ENCODE measurements around the gene SLC35F1. TPM values are rescaled to one million over a fixed set of nuclear protein-coding genes. Genes with fewer than 3 reads are reported as not detected.
"Not testable (repeated sequence)": the region's sequence is repeated elsewhere in the genome, so short reads cannot be mapped to it uniquely, and the experiment has no call there.

Gene SLC35F1
- polyA plus RNA-seq, 3 donors: 0.17 to 0.79 (median 0.49) TPM

- H3K27ac ChIP-seq (ENCODE audit: low read depth, low read length): no peak overlapping the region
These were observed 64.6 kb downstream of the SLC35F1 start for GRCh38 chr6:117971637-117972036.

DNA sequence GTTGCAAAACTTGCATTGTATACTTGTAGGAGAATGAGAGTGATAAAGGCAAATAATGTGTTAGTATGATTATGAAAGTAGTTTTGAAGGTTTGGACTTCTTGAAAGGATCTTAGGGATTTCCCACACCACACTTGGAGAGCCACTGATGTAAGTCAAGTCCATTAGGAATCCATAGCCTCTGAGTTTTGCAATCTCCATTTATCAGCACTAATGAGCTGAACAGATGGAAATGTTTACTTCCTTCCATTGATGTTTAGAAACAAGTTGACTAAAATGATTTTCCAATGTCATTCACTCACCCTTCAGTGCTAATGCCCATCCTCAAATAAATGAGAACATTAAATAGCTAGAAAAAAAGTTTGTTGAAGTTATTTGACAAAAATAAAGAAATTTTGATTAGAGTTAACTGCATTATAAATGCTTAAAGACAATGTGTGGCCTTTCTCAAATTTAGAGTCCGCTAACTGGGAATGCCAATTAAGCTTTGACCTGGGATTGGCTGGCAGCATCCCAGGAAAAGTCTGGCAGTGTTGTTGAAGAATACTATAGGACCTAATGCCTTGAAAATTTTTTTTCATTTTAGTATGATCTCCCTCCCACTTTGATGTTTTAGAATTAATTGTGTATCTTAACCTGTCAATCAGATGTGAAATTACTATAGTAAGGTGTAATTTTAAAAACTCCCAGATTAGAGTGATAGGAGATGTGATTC, 68.0 kb downstream of the SLC35F1 start:
- H3K27ac ChIP-seq (ENCODE audit: low read depth, low read length): no peak overlapping the region
- WGBS, 3 donors: 63 to 77% (median 65%) methylated on average over 1 of the region's 1 CpG

DNA sequence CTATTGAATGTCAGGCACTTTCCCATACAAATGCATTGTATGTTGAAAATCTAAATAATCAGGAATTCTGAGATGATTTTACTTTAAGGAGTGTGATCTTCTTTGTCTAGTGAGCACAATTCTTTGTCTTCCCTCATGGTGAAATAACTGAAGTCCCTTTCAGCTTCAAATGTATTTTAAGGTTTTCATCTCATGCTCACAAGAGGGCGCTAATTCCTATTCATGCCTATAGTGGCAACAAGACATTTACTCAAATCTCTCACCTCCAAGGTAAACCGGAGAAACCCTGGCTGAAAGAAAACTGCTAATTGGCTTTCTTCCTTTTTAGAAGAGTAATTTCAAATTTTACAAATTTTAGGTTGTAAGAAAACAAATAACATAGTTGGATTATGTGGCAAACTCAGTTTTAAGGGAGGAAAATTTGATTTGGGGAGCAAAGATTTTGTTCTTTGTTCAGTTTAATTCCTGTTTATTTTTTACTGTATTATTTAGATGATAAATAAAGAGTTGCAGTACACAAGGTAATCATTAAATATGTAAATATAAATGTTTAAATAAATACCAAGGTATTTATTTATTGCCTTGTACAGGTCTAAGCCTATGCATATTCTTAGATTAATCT, 69.1 kb downstream of the SLC35F1 start:
- H3K27ac ChIP-seq (ENCODE audit: low read depth, low read length): no peak overlapping the region
- WGBS, 3 donors: 8 to 14% (median 13%) methylated on average over 2 of the region's 2 CpGs

DNA sequence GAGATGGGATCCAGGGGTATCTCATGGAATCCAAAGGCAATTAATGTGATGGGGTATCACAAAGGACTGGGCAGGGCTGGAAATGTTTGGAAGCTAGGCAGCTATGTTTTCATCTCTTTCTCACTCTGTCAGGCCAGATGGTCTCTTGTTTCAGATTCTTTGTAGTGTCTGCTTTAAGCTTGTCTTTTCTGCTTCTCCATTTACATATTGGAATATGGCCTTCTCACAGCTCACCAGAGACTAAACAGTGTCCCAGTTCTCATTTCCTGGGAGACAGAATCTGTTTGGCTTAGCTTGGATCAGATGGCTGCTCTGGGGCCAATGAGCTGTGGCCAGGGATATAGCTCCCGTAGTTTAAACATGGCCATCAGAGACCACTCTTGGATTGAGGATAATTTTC, 78.9 kb downstream of the SLC35F1 start:
- H3K27ac ChIP-seq (ENCODE audit: low read depth, low read length): no peak overlapping the region
- 68 to 76% (median 74%) methylated on average over 1 of the region's 1 CpG for WGBS, 3 donors

GRCh38 chr6:117986396-117986795, 79.3 kb downstream of the SLC35F1 start:
- 61 to 70% (median 68%) methylated on average over 4 of the region's 4 CpGs for WGBS, 3 donors
- no peak overlapping the region for H3K27ac ChIP-seq (ENCODE audit: low read depth, low read length)

DNA sequence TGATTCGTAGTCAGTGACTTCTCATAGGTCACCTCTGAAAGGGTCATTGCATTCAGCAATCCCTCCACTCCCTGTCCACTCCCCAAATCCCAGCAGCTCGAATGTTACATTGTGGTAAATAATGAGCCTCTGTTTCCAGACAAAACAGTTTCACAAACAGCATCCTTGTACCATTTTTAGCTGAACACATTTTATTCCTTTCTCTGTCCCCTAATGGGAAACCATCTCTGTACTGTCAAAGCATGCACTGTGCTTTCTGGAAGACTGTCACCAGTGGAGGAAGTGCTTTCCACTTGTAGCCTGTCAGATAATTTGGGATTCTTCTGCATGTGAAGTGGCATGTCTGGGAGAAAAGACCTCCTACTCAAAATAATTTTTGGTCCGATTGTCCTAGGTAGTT, 82.0 kb downstream of the SLC35F1 start:
- H3K27ac ChIP-seq (ENCODE audit: low read depth, low read length): no peak overlapping the region
- WGBS, 3 donors: 71 to 80% (median 75%) methylated on average over 3 of the region's 3 CpGs

DNA sequence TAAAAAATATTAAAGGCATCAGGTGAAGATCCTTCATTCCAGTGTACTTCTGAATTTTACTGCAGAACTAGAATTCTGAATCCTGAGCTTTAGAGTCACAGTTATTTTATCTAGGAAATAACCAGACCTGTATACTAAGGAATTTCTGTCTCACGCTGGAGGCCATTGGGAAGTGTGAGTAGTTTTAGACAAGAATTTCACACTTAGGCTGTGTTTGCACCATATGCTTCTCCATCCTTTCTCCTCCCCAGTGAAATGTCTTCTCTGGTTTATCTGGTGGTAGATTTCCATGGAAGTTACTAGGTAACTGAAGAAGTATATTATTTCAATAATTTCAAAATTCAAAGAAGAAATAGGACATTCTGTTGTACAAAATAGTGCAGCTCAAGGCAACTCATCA, 83.1 kb downstream of the SLC35F1 start:
- no peak overlapping the region for H3K27ac ChIP-seq (ENCODE audit: low read depth, low read length)
- 46 to 71% (median 63%) methylated on average over 1 of the region's 1 CpG for WGBS, 3 donors

GRCh38 chr6:117992856-117993255, 85.8 kb downstream of the SLC35F1 start:
- no peak overlapping the region for H3K27ac ChIP-seq (ENCODE audit: low read depth, low read length)

DNA sequence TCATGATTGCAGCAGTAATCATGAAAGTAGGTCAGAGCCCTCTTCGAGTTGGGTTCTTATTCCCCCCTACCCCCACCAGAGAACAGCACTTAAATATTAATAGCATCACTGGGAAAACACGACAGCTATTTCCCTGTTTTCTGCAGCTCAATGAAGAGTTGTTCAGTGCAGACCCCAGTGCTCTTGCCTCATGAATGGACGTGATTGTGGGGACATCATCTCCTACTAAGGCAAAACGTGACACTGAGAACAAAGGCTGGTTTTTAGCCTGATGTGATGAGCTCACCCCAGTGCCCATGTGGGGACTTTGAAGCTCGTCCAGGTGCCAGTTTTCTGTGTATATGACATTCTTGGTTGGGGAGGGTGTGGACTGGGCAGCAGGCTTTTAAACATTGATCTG, 105.9 kb downstream of the SLC35F1 start:
- WGBS, 3 donors: 31 to 53% (median 45%) methylated on average over 5 of the region's 5 CpGs
- H3K27ac ChIP-seq (ENCODE audit: low read depth, low read length): no peak overlapping the region

More at GRCh38 chr6:117992856-117993255, 85.8 kb downstream of the SLC35F1 start:
- WGBS, 3 donors: 40 to 48% (median 42%) methylated on average over 1 of the region's 1 CpG

DNA sequence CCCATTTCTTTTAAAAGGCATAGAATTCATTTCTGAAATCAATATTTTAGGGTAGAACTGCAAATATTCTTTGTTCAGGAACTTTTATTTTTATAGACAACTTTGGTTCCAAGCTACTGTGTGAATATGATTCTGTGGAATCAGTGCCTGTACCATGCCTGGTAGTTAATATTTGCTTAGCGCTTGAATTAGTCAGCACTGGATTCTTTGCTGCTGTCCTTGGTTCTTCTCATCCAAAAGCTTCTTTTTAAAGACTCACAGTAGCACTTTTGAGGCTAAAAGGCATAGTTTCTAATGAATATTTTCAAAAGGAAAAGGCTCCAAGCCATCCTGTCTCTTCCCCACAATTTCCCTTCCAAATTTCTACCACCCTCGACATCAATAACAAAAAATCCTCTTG, 109.5 kb downstream of the SLC35F1 start:
- no peak overlapping the region for H3K27ac ChIP-seq (ENCODE audit: low read depth, low read length)
- WGBS, 3 donors: 83 to 89% (median 88%) methylated on average over 2 of the region's 2 CpGs

GRCh38 chr6:118017301-118017848, 110.3 kb downstream of the SLC35F1 start:
- H3K27ac ChIP-seq (ENCODE audit: low read depth, low read length): no peak overlapping the region
- 37% methylated on average over 2 of the region's 2 CpGs for WGBS, 3 donors

DNA sequence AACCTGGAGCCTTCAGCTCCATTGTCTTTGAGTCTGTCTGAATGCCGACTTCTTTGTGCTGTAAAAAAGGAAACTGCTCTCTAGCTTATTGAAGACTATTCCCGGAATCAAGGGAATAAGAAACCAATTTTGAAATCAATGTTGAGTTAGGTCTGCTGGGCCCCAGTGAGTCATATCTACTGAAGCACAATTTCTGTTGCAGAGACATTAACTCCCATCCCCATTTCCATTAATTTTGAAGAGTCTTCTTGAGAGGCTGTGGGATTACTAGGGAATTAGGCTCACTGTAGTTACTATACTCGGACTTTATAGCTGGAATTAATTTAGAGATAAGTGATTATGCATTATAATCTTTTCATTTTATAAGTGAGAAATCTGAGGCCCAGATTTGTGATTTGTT, 116.7 kb downstream of the SLC35F1 start:
- H3K27ac ChIP-seq (ENCODE audit: low read depth, low read length): no peak overlapping the region
- WGBS, 3 donors: 66 to 91% (median 83%) methylated on average over 3 of the region's 3 CpGs

DNA sequence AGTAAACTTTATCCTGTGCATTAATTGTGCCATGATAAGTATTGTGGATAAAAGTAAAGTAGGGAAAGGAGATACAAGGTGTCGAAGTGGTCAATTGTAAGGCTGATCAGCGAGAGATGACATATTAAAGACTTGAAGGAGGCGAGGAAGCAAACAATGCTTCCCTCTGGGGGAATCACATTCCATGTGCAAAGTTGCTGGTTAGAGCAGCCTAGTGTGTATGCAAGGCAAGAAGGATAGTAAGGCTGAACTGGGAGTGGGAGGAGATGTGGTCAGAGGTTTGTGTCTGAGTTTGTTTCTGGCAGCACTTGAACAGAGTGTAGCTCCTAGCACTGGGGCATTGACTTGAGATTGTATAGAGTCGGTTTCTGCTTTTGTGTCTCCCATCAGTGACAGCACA, 122.9 kb downstream of the SLC35F1 start:
- no peak overlapping the region for H3K27ac ChIP-seq (ENCODE audit: low read depth, low read length)
- WGBS, 3 donors: 63 to 76% (median 75%) methylated on average over 4 of the region's 4 CpGs

GRCh38 chr6:118037479-118037878, 130.4 kb downstream of the SLC35F1 start:
- 75 to 90% (median 87%) methylated on average over 3 of the region's 3 CpGs for WGBS, 3 donors
- not testable (repeated sequence) for H3K27ac ChIP-seq (ENCODE audit: low read depth, low read length)

- no peak overlapping the region for H3K27ac ChIP-seq (ENCODE audit: low read depth, low read length)
- WGBS, 3 donors: 71 to 83% (median 82%) methylated on average over 4 of the region's 4 CpGs
These were observed 135.8 kb downstream of the SLC35F1 start for GRCh38 chr6:118042855-118043254.

DNA sequence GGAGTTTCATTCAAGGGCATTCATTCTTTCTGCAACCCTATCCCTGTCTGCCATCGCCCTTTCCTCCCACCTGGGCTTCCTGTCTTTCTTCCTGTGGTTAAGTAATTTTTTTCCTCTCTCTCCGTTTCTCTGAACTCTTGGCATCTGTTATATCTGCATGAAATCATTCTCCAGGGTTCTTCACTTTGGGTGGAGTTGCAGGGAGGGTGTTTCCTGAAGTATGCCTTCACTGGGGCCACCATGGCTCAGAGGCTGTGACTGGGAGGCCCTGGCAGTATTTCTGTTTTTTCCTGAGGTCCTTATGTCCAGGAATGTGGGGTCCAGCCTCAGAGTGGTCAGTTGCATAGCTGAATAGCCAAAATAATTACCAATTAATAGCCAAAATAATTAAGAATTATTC, 137.2 kb downstream of the SLC35F1 start:
- H3K27ac ChIP-seq (ENCODE audit: low read depth, low read length): no peak overlapping the region
- 21 to 33% (median 23%) methylated on average over 2 of the region's 2 CpGs for WGBS, 3 donors

GRCh38 chr6:118054082-118054481, 147.0 kb downstream of the SLC35F1 start:
- H3K27ac ChIP-seq (ENCODE audit: low read depth, low read length): no peak overlapping the region
- WGBS, 3 donors: 57 to 85% (median 69%) methylated on average over 1 of the region's 1 CpG

GRCh38 chr6:118061666-118062065, 154.6 kb downstream of the SLC35F1 start:
- 89 to 91% (median 90%) methylated on average over 8 of the region's 8 CpGs for WGBS, 3 donors
- no peak overlapping the region for H3K27ac ChIP-seq (ENCODE audit: low read depth, low read length)

DNA sequence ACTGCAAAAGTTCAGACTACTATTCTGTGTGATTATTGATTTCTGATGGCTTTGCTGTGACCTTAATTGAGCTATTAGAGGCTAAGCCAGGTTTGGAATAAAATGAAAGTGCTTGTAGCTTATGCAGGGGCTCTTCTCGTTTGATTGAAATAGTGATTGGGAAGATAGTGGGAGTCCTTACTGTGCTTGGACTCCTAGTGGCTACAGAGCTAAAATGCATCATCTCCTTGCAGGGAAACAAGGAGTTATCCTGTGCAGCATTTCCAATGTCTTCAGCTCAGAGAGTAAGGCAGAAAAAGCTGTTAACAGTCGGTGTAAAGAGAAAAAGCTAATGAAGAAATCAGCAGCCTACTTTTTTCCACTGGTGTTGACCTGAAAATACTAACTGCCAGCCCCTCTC, 173.5 kb downstream of the SLC35F1 start:
- H3K27ac ChIP-seq (ENCODE audit: low read depth, low read length): no peak overlapping the region
- WGBS, 3 donors: 14 to 44% (median 37%) methylated on average over 2 of the region's 2 CpGs

- WGBS, 3 donors: 70 to 93% (median 89%) methylated on average over 2 of the region's 2 CpGs
- no peak overlapping the region for H3K27ac ChIP-seq (ENCODE audit: low read depth, low read length)
These were observed 176.6 kb downstream of the SLC35F1 start for GRCh38 chr6:118083711-118084110.

Measured in adipose tissue (tissue), 3 donors.